ENCODE results near the gene SH2D3A.

- TF ChIP-seq EZH2 (IDR thresholded peaks at IDR 0.05; ENCODE audit: borderline replicate concordance, low read depth, low read length, poor library complexity, severe bottlenecking) (no peak), CTCF (conservative IDR thresholded peaks at IDR 0.05; ENCODE audit: low read depth, low read length) (peak; percentile 62)
Observed at GRCh38 chr19:6753178-6754031, 13.8 kb downstream of the SH2D3A start.

All from A673 (cell line).